Measurements from ENCODE around the gene FPR1.
"Not testable (repeated sequence)": the region's sequence is repeated elsewhere in the genome, so short reads cannot be mapped to it uniquely, and the experiment has no call there.

The FPR1 gene

DNA sequence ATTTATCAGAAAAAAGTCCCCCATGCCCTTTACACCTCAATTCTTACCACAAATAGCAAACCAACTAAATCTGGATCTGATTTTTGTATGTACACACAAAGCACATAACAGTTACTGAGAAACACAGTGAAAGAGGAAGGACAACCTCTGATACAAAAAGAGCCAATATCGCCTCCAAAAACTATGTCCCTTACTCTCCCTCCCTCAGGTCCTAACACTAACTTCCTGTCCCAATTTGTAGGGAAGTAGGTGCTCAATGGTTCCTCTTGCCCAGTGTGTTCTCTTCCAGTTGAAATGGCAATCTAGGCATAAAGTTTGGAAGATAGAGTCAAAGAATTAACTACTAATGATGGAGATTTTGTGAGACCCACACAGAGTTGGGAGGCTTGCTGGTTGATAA, 27.5 kb upstream of the FPR1 start:
- DNase-seq, result no peak

DNA sequence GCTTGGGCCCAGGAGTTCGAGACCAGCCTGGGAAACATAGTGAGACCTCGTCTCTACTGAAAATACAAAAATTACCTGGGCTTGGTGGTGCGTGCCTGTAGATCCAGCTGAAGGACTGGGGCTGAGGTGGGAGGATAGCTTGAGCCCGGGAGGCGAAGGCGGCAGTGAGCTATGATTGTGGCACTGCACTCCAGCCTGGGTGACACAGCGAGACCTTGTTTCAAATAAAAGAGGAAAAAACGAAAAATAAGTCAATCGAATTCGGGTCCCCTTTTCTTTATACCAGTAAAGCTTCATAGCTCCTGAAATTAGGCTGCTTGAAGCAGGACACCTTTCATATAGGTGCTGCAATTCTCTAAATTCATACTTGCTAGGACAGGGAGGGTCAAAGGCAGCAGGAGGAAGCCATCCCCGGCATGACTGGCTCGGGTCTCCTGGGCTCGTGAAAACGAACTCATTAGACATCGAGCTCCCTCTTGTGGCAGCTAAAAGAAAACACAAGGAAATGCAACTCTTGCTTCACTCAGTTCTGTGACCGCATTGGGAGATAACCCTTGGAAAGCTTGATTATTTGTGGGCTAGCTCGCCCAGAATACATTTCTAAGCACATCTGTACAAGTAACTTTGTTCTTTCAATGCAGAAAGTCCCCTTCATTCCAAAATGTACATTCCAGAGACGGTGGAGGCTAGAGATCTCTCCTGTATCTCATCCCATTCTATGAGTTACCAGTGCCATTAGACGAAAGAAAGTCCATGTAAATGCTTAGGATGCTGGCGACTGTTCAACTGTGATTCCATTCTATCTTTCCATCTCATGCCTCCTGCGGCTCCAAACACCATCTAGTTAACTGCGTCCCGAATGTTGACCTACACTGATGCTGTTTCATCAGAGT, 26.1 kb upstream of the FPR1 start:
- peak; percentile 51 for DNase-seq

DNA sequence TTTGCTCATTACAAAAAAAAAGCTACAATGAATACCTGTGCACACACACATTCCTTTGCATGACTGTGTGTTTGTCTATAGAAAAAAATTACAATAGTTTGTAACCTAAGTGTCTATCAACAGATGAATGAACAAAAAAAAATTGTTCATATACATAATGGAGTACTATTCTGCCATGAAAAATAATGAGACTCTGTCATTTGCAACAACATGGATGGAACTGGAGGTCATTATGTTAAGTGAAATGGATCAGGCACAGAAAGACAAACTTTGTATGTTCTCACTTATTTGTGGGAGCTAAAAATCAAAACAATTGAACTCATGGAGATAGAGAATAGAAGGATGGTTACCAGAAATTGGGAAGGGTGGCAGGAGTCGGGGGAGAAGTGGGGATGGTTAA, 24.9 kb upstream of the FPR1 start:
- not testable (repeated sequence) for DNase-seq

DNA sequence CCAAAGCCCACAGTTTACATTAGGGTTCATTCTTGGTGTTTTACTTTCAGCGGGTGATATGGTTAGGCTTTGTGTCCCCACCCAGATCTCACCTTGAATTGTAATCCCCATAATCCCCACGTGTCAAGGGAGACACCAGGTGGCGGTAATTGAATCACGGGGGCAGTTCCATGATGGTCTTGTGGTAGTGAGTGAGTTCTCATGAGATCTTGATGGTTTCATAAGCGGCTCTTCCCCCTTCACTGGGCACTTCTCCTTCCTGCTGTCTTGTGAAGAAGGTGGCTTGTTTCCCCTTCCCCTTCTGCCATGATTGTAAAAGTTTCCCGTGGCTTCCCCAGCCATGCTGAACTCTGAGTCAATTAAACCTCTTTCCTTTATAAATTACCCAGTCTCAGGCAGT, 21.3 kb upstream of the FPR1 start:
- DNase-seq, result no peak

DNA sequence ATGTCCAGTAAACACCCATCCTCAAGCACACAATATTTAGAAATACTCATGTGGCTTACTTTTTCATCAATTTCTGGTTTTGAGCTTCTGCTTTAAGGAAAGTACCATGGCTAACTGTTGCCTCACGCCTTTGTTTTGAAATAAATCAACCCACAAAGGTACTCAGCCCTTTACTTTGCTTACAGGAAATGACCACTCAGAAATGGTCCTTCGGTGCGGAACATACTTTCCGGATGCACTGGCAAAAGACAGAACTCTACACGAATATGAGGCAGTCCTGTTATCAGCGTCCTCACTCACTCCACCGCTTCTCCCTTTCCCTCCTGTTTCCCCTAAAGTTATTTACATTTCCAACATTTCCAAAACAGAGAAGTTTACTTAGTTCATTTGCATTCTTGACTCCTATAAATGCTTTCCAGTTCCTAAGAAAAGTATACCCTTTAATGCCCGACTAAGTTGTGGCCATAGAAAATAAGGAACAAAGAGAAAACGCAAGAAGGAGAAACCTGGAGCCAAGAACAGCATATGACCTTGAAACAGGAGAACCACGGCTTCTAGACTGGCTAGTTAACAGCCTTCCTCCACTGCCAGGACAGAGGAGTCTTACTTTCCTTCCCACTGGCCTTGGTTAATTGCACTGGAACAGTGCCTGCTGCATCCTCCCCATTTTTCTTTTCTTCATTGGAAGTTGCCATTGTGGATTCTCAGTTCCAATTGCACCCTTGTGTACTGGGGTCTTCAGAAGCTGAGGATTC, 19.9 kb upstream of the FPR1 start:
- DNase-seq, result no peak

DNA sequence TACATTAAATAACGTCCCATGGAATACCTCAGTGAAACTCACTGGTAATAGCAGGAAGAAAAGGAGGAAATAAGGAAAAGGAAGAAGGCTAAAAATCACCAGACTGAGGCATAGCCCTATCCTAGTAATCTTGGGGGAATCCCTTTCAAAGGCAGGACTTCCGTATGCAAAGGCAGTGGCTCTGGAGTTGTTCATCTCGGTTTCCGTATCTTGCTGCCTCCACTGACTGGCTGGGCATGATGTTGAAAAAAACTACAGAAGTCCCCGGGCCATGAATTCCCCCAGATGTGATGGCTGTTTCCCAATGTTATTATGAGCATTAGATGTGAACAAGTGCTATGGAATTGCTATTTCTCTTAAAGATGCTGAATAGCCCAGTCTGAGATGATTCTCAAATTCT, 14.8 kb upstream of the FPR1 start:
- no peak for DNase-seq

DNA sequence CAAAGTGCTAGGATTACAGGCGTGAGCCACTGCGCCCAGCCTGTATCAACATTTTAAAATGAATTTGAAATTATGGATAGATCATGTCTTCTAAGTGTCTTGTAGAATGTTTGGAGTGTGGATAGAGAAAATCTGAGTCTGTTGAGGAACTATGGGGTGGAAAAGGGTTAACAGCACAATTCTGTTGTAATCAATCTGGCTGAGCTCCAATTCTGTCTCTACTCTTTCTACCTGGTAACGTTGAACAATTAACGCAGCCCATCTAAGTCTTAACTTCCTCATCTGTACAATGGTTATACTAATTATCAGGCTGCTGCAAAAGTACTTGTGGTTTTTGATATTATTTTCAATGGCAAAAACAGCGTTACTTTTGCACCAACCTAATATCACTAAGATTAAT, 13.4 kb upstream of the FPR1 start:
- DNase-seq, result no peak

DNA sequence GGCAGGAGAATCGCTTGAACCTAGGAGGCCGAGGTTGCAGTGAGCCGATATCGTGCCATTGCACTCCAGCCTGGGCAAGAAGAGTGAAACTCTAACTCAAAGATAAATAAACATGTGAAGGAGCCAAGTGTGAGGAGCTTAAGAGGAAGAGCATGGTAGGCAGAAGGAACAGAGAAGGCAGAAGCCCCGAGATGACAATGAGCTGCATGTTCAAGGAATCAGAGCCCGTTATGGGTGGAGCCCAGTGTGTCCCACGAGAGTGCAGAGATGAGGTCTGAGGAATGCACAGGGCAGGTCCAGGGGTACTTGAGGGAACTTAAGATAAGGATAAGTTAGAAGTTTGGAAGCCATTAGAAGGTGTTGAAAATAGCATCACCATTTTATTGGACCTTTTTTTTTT, 10.0 kb upstream of the FPR1 start:
- DNase-seq, result no peak

DNA sequence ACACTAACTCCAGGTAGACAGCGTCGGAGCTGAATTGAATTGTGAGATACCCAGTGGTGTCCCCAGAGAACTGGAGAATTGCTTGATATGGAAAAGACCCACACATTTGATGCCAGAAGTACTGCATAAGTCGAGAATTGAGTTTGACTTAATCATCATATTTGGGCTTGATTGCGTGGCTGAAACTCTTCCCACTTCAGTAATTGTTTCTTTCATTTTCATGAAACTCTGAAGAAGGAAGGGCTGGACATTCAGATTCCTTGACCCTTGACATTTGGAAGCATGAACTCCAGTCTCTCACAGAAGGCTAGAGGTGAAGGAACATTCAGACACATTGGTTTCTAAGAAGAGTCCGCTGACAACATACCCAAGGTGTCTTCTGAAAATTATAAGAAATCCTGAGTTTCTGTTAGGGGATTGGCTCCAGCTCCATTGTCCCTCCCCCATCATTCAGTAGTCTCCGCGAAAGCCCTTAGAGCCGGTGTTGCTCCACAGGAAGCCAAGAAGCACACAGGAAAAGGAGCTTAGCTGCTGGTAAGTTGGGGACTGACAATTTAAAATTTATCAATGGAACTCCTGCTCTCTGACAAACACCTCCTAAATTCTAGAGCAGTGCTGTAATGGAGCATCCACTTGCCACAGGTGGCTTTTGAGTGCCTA, 9.1 kb upstream of the FPR1 start, which contains the start of gene FPR2:
Gene FPR2, plus strand, starts transcription at position 484 of the 660 bp plus-strand sequence. CDS start 7,479 bp downstream, outside the sequence.
- DNase-seq, result no peak

DNA sequence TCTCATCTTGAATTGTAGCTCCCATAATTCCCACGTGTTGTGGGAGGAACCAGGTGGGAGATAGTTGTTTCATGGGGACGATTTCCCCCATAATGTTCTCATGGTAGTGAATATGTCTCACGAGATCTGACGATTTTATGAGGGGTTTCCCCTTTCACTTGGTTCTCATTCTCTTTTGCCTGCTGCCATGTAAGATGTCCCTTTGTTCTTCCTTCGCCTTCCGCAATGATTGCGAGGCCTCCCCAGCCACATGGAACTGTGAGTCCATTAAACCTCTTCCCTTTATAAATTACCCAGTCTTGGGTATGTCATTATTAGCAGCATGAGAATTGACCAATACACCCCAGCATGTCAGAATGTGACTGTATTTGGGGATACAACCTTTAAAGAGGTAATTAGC, 3.9 kb upstream of the FPR1 start:
- no peak for DNase-seq

DNA sequence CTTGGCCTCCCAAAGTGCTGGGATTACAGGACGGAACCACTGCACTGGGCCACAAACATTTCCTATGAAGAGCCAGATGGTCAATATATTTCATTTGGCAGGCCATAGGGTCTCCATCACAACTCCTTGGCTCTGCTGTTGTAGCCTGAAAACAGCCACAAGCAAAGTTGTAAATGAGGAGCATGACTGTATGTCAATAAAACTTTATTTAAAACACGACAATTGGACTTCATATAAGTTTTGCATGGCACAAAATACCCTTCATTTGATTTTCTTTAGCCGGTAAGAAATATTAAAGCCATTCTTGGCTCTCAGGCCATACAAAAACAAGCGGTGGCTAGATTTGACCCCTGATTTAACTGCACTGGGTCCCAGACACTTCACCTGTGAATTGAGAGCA, 3.1 kb upstream of the FPR1 start:
- no peak for DNase-seq

DNA sequence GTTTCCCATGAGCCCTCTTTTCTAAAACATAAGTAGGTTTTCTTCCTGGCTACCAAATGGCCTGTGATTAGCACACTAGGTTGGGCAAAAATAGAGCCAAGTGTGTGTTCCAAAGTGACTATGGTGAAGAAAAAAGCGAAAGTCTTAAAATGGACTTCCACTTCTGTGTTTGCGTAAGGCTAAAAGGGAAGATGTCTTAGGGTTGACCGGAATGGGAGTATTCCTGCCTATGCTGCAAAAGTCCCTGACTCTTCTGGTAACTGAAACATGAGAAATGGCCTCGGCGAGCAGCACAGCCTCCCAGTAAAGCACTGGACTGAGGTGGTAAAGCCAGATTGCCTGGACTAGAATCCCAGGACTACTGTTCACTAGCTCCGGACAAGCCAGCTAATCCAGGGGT, 2.4 kb upstream of the FPR1 start:
- DNase-seq, result no peak

DNA sequence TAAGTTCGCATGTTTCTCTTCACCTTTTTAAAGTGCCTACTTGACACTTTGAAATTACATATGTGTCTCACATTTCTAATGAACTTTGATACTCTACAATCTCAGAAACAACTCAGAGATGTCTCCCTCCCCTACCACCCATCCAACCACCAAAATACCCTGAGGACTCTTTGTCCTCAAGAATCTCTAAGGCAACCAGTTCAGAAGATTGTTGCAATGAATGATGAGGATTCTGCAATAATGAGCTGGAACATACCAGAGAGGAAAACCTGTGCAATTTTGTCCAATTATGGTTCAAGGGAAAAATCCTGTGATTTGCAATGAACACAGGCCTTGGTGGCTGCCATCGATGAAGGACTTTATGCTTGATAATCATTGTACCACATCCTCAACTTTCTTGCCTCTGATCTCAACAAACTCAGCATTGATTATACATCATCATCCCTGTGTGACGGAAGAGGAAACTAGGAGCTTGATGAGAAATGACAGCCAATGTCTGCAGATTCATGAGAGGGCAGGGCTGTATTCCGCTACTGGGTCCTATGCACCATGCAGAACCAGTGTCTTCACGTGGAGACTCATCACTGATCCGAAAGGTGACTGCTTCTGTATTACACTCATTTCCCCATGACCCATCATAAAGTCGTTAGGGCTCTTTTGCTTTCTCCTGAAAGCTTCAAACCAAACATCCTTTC, 1.1 kb downstream of the FPR1 start:
- no peak for DNase-seq

DNA sequence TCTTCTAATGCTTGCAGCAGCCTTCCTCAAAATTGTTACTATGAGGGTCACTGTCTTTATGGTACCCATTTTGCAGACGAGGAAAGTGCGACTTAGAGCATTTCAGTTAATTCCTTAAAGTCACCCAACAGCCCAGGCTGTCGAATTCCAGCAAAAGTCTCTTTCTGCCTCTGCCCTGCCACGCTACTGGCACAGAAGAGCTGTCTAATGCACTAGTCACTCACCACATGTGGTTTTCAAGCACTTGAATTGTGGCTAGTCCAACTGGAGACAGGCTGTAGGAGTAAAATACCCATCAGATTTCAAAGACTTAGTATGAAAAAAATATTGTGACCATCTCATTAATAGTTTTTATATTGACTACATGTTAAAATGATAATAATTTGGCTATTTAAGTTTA, 1.7 kb downstream of the FPR1 start:
- DNase-seq, result no peak

DNA sequence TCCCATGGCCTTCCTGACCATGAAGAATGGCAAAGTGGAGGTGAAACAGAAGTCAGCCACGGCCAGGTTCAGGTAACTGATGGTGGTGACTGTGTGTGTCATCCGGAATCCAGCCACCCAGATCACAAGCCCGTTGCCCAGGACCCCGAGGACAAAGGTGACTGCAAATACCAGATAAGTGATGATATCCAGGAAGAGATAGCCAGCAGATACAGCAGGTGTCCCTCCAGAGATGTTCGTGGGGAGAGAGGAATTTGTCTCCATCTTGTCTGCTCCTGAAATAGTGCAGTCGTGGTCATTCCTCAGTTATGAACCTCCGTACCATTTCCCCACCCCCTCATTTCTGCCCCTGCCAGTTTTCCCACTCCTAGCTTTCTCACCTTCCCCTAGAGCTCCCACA, 4.9 kb downstream of the FPR1 start:
- no peak for DNase-seq

DNA sequence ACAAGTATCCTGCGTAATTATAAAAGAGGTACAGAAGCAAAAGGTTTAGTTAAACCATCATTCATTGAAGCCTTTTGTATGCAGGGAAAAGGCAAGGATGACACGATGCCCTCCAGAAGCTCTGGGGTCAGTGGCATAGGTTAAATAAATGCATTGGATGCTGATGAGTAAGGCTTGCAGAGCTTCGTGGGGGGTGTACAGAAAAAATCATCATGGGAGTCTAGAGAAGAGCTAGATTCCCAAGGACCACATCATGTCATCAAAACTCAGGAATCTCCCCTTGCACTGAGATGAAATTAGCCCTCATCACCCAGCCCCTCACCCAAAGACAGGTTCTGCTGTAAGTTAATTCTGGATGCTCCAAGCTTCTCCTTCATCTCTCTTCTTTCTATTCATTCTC, 8.3 kb downstream of the FPR1 start:
- DNase-seq, result no peak

DNA sequence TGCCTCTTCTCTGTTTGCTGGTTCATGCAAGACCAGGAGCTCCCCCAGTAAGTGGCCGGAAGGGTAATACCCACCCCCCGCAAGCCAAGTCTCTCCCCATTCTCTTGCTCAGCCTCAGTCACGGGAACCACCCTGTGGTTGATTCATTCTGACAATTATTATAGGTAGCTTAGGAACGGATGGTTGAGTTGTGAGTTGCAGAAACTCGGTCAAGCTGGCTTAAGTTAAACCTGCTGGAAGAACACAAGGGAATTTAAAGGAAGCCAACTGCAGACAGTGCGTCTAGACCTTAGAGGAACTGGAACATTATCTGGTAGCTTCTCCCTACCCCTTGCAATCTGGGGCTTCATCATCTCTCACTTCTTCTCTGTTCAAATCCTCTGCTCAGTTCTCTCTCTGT, 8.9 kb downstream of the FPR1 start:
- no peak for DNase-seq

DNA sequence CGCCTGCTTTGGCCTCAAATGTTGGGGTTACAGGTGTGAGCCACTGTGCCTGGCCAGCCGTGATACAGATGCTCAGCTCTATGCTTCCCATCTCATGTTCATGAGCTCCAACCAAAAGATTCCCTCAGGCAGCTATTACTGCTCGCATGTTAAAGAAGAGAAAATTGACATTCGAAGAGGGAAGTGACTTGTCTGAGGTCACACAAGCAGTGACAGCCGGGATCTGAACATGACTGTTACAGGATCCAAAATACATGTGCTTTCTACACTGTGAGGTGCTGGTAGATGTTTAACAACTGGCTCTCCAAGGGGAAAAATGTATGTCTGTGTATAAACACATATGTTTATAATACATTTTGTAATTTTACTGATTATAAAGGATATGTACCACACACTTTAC, 11.3 kb downstream of the FPR1 start:
- no peak for DNase-seq

DNA sequence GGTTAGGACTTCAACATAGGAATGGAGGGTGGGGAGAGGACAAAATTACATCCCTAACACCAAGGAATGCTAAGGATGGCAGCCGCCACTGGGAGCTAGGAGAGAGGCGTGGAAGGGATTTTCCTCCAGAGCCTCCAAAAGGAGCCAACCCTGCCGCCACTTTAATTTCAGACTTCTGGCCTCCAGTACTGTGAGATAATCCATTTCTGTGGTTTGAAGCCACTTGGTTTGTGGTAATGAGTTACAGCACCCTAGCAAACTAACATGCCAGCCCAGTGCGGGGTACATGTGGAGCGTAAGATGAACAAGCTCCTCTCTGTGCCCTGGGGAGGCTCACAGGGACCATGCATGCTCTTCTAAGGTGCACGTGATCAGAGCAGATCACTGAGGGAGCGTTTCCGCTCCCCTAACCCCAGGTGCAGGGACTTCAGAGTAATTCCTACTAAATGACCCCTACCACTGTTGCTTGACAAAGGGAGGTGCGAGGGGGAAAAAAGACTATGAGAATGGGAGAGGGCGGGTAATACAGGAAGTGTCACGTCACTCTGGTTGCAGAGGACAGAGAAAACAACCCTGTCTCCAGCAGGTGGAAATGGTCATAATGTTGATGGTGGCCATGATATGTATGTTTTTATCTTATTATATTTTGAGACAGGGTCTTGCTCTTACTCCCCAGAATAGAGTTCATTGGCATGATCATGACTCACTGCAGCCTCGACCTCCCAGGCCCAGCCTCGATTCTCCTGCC, 12.0 kb downstream of the FPR1 start:
- DNase-seq, result no peak

DNA sequence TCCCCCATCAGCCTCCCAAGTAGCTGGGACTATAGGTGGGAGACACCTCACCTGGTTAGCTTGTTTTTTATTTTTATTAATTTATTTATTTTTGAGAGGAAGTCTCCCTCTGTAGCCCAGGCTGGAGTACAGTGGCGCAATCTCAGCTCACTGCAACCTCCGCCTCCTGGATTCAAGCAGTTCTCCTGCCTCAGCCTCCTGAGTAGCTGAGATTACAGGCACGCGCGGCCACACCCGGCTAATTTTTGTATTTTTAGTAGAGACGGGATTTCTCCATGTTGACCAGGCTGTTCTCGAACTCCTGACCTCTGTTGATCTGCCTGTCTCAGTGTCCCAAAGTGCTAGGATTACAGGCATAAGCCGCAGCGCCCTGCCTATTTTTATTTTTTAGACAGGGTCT, 13.2 kb downstream of the FPR1 start:
- DNase-seq, result not testable (repeated sequence)

DNA sequence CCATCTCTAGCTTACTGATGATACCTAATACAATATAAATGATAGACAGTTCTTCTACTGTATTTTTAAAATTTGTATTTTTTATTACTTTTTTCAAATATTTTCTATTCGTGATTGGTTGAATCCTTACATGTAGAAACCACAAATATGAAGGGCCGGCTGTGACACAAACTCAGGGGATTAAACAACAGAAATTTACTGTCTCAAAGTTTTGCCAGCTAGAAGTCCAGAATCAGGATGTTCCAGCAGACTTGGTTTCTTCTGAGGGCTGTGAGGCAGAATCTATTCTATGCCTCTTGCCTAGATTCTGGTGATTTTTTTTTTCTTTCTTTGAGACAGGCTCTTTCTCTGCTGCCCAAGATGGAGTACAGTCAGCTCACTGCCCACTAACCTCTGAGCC, 13.8 kb downstream of the FPR1 start:
- no peak for DNase-seq

DNA sequence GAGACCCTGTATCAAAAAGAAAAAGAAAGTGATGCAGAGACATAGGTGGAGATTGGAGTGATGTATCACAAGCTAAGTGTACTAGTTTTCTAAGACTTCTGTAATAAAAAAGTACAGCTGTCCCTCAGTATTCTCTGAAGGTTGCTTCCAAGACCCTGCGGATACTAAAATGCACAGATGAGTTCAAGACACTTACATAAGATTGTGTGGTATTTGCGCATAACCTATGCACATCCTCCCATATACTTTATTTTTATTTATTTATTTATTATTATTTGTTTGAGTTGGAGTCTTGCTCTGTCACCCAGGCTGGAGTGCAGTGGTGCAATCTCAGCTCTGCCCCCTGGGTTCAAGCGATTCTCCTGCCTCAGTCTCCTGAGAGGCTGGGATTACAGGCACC, 14.3 kb downstream of the FPR1 start:
- no peak for DNase-seq

Measured in stimulated activated CD4-positive, alpha-beta T cell treated with anti-CD3 and anti-CD28 coated beads, Interleukin-15, amount 100 ng/mL, for 24 hours (primary cell).